ENCODE results near the gene APBA3.

- TF ChIP-seq CTCF (IDR thresholded peaks at IDR 0.05) (no peak), POLR2A (IDR thresholded peaks at IDR 0.05) (no peak)
These were observed 24.0 kb upstream of the APBA3 start for GRCh38 chr19:3785451-3785937.

Measured in adrenal gland (tissue), 5 donors.